Measurements from ENCODE around the gene BMP15. TPM values are rescaled to one million over a fixed set of nuclear protein-coding genes. Genes with fewer than 3 reads are reported as not detected.

The BMP15 gene
- total RNA-seq, 1 experiment from 2014 or later: not detected

Other genes with a start within 250 kb of the BMP15 start
- 0.54 and 1.8 TPM in 2 replicates for gene SHROOM4, start 96.5 kb upstream of the BMP15 start, total RNA-seq (2014; rRNA removed; shearing (Covaris generic))

All from M059J (cell line).